MCF 10A (cell line): ENCODE measurements around the gene DNAI7. TPM values are rescaled to one million over a fixed set of nuclear protein-coding genes. Genes with fewer than 3 reads are reported as not detected.

Experiments
- BruUV-seq: library from RNA; stranded (reverse); fragments of 400-500 nt; replicated peaks from 2 replicates; lab custom pipeline; 2021; lab: Mats Ljungman, UMichigan
- CTCF ChIA-PET: fragments of 300-600 bp; sonication (Branson Sonifier 250); formaldehyde crosslinking; extraction: SDS; loops from one replicate; lab custom pipeline; 2021; ENCODE audit warnings: antibody characterized with exemption, inconsistent platforms; lab: Yijun Ruan, JAX
- POLR2A ChIA-PET: fragments of 300-600, 350-650 bp; sonication (Branson Sonifier 250); formaldehyde crosslinking; extraction: SDS; loops from one replicate; lab custom pipeline; 2020; ENCODE audit warnings: antibody characterized with exemption, inconsistent platforms; lab: Yijun Ruan, JAX
- DNase-seq: peaks from one replicate; pipeline ENCODE4 v3.0.0-alpha.2; 2018; ENCODE audit not compliant: unreplicated experiment
- H3K27ac Mint-ChIP-seq: one replicate; pipeline ENCODE4 v1.8.0; 2022; ENCODE audit warnings: mild to moderate bottlenecking, low read depth, mixed read lengths; ENCODE audit not compliant: unreplicated experiment
- H3K27me3 Mint-ChIP-seq: one replicate; pipeline ENCODE4 v1.8.0; 2022; ENCODE audit warnings: mixed read lengths; ENCODE audit not compliant: insufficient read depth, unreplicated experiment
- H3K36me3 Mint-ChIP-seq: one replicate; pipeline ENCODE4 v1.8.0; 2022; ENCODE audit warnings: mild to moderate bottlenecking, moderate library complexity, mixed read lengths; ENCODE audit not compliant: insufficient read depth, unreplicated experiment
- H3K4me1 Mint-ChIP-seq: one replicate; pipeline ENCODE4 v1.8.0; 2022; ENCODE audit warnings: mixed read lengths; ENCODE audit not compliant: insufficient read depth, unreplicated experiment
- H3K4me3 Mint-ChIP-seq: one replicate; pipeline ENCODE4 v1.8.0; 2022; ENCODE audit warnings: mild to moderate bottlenecking, moderate library complexity, mixed read lengths; ENCODE audit not compliant: unreplicated experiment
- H3K9me3 Mint-ChIP-seq: one replicate; pipeline ENCODE4 v1.8.0; 2022; ENCODE audit warnings: mixed read lengths; ENCODE audit not compliant: unreplicated experiment
- intact Hi-C: fragments of 100-400 bp; cut with micrococcal nuclease; formaldehyde crosslinking; loops from 2 replicates; pipeline ENCODE4 v1.14.1; 2022
- total RNA-seq: library from RNA; stranded (reverse); gene quantifications from 2 replicates; pipeline ENCODE4 v1.2.3, GENCODE V29; 2022
- TF ChIP-seq, protein P1 (sequence below): fragments of 200-600 bp; IDR thresholded peaks from one replicate; pipeline ENCODE4 v1.8.0; 2022; ENCODE audit warnings: antibody characterized with exemption, mild to moderate bottlenecking; ENCODE audit not compliant: unreplicated experiment

DNAI7 gene
- total RNA-seq, 1 experiment from 2014 or later: 0.14 TPM

- Mint-ChIP-seq H3K9me3 (no peaks in the 10 kb centered on the region), H3K27ac (no peak overlapping the region), H3K4me3 (no peak overlapping the region), H3K36me3 (peaks cover 28% of the 10 kb centered on the region), H3K4me1 (peaks cover 4% of the 10 kb centered on the region), H3K27me3 (no peaks in the 10 kb centered on the region)
- TF ChIP-seq, protein P1, sequence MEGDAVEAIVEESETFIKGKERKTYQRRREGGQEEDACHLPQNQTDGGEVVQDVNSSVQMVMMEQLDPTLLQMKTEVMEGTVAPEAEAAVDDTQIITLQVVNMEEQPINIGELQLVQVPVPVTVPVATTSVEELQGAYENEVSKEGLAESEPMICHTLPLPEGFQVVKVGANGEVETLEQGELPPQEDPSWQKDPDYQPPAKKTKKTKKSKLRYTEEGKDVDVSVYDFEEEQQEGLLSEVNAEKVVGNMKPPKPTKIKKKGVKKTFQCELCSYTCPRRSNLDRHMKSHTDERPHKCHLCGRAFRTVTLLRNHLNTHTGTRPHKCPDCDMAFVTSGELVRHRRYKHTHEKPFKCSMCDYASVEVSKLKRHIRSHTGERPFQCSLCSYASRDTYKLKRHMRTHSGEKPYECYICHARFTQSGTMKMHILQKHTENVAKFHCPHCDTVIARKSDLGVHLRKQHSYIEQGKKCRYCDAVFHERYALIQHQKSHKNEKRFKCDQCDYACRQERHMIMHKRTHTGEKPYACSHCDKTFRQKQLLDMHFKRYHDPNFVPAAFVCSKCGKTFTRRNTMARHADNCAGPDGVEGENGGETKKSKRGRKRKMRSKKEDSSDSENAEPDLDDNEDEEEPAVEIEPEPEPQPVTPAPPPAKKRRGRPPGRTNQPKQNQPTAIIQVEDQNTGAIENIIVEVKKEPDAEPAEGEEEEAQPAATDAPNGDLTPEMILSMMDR: peak; percentile 55
- POLR2A ChIA-PET: interaction anchor here (0.8 to 2.7 kb wide), 7 partner anchors 10 to 148 kb away, joined by 3 to 18 read pairs (median 4); partner anchors contain the start of genes DNAI7, ETFRF1 and KRAS
- CTCF ChIA-PET: interaction anchor here (0.5 to 2.2 kb wide), 31 partner anchors 9 to 1729 kb away, joined by 3 to 16 read pairs (median 3); partner anchors contain the start of gene KRAS
- DNase-seq: peak; percentile 48
- intact Hi-C loops: loop anchor here (1.0 to 2.0 kb wide), 2 partner anchors 31 to 146 kb away; no protein-coding TSS in a partner anchor
- no TSS peak for BruUV-seq
Observed at GRCh38 chr12:25241167-25242020, 46.4 kb upstream of the DNAI7 start.

DNA sequence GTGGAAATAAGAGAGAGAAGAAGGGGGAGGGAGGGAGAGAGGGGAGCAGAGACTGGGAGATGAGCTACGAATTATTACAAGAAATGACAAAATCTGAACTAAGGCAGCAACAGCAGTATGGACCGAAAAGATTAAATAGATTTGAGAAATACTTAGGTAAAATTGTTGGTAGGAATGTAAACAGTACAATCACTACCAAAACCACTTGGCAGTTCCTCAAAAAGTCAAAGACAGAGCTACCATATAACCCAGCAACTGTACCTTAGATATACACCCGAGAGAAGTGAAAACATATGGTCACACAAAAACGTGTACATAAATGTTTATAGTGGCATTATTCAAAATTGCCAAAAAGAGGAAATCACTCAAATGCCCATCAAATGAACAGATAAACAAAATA lies 41.7 kb upstream of the DNAI7 start:
- TF ChIP-seq, protein P1: no peak
- DNase-seq: no peak
- intact Hi-C loops: no loop called here
- H3K4me3 Mint-ChIP-seq: no peak overlapping the region
- H3K27me3 Mint-ChIP-seq: no peaks in the 10 kb centered on the region
- H3K9me3 Mint-ChIP-seq: no peaks in the 10 kb centered on the region
- ChIA-PET CTCF (interaction anchor here (0.6 to 0.8 kb wide), 2 partner anchors 26 to 99 kb away, joined by 3 to 4 read pairs; no protein-coding TSS in a partner anchor), POLR2A (interaction anchor here (0.6 to 2.5 kb wide), 4 partner anchors 14 to 142 kb away, joined by 3 to 10 read pairs (median 3); partner anchors contain the start of gene KRAS)
- peak overlapping the region; percentile 4 for H3K27ac Mint-ChIP-seq
- H3K36me3 Mint-ChIP-seq: peaks cover 28% of the 10 kb centered on the region
- no TSS peak for BruUV-seq
- peaks cover 16% of the 10 kb centered on the region for H3K4me1 Mint-ChIP-seq

DNA sequence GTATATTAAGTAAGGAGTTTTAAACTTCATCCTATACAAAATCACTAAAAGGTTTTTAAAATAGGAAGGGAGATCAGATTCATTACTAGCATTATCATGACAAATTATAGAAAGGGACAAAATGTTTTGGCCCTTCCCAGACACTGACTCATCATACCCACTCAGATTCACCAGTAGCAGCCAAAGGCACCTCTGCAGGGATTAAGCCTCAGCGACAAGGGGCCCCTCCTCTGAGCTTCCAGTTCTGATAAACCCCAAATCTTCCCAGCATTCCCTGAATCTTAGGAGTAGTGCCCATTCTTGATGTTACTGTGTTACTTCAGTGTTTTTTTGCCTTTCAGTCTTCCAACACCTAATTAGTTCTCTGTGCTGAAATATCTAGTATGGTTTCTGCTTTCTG lies 41.2 kb upstream of the DNAI7 start:
- H3K27ac Mint-ChIP-seq: peak overlapping the region; percentile 4
- ChIA-PET CTCF (interaction anchor here (0.6 kb wide), 3 partner anchors 38 to 1567 kb away, joined by 3 to 4 read pairs (median 3); no protein-coding TSS in a partner anchor), POLR2A (interaction anchor here (0.6 to 2.5 kb wide), 5 partner anchors 13 to 143 kb away, joined by 3 to 10 read pairs (median 3); partner anchors contain the start of gene KRAS)
- TF ChIP-seq, protein P1: no peak
- no peaks in the 10 kb centered on the region for H3K27me3 Mint-ChIP-seq
- DNase-seq: peak; percentile 30
- no peaks in the 10 kb centered on the region for H3K9me3 Mint-ChIP-seq
- peaks cover 16% of the 10 kb centered on the region for H3K4me1 Mint-ChIP-seq
- BruUV-seq: no TSS peak
- peaks cover 28% of the 10 kb centered on the region for H3K36me3 Mint-ChIP-seq
- intact Hi-C loops: no loop called here
- no peak overlapping the region for H3K4me3 Mint-ChIP-seq

DNA sequence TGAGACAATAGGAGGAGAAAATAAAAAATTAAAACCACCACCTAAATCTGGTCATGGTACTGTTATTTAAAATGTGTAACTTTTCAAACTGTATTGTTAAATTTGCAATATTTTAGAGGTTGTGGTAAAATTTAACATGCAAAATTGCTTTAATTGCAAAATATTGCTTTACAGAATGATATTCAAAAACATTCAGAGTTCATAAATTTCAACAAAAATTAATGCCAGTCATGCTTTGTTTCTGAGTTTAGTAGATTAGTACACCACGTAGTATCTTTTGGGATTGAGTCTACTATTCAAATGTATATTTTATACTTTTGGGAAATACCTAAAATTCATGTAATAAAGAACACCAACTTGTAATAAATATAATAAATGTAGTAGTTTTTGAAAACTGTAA lies 18.4 kb upstream of the DNAI7 start:
- TF ChIP-seq, protein P1: no peak
- BruUV-seq: no TSS peak
- no peaks in the 10 kb centered on the region for H3K4me1 Mint-ChIP-seq
- DNase-seq: no peak
- H3K9me3 Mint-ChIP-seq: no peaks in the 10 kb centered on the region
- no peak overlapping the region for H3K4me3 Mint-ChIP-seq
- POLR2A ChIA-PET: interaction anchor here (0.9 to 1.6 kb wide), 3 partner anchors 21 to 174 kb away, joined by 3 to 5 read pairs (median 3); no protein-coding TSS in a partner anchor
- H3K27ac Mint-ChIP-seq: no peak overlapping the region
- no peaks in the 10 kb centered on the region for H3K27me3 Mint-ChIP-seq
- intact Hi-C loops: no loop called here
- H3K36me3 Mint-ChIP-seq: peaks cover 6% of the 10 kb centered on the region
- CTCF ChIA-PET: interaction anchor here (0.5 to 1.8 kb wide), 4 partner anchors 28 to 186 kb away, joined by 3 to 6 read pairs (median 4); no protein-coding TSS in a partner anchor
